HUES6 (cell line): ENCODE results near the gene WNT2B.

Experiments used
- H3K27ac ChIP-seq: 2 replicates; pipeline ENCODE4 v1.7.0; 2013; ENCODE audit warnings: low read depth, mild to moderate bottlenecking, low read length, inconsistent platforms
- H3K27me3 ChIP-seq: 2 replicates; pipeline ENCODE4 v1.6.1; 2013; ENCODE audit warnings: low read length; ENCODE audit not compliant: control insufficient read depth, insufficient read depth
- H3K36me3 ChIP-seq: 2 replicates; pipeline ENCODE4 v1.6.1; 2013; ENCODE audit warnings: low read length; ENCODE audit not compliant: control insufficient read depth, insufficient read depth
- H3K4me1 ChIP-seq: 2 replicates; pipeline ENCODE4 v1.6.1; 2013; ENCODE audit warnings: low read length; ENCODE audit not compliant: control insufficient read depth, insufficient read depth
- H3K4me3 ChIP-seq: 2 replicates; pipeline ENCODE4 v1.5.1; 2013; ENCODE audit warnings: low read depth, low read length
- H3K9ac ChIP-seq: one replicate; pipeline ENCODE4 v1.6.1; 2013; ENCODE audit warnings: mild to moderate bottlenecking, low read length
- H3K9me3 ChIP-seq: 2 replicates; pipeline ENCODE4 v1.6.1; 2013; ENCODE audit warnings: low read depth, low read length; ENCODE audit not compliant: control insufficient read depth, insufficient read depth

Gene WNT2B

GRCh38 chr1:112544011-112544688, 35.4 kb downstream of the WNT2B start:
- peaks cover 3% of the 10 kb centered on the region for H3K36me3 ChIP-seq
- no peak overlapping the region for H3K27ac ChIP-seq
- no peak overlapping the region for H3K4me3 ChIP-seq
- H3K4me1 ChIP-seq = no peaks in the 10 kb centered on the region
- no peaks in the 10 kb centered on the region for H3K9me3 ChIP-seq
- H3K27me3 ChIP-seq = no peaks in the 10 kb centered on the region
- H3K9ac ChIP-seq = no peak overlapping the region

GRCh38 chr1:112544751-112545150, 36.0 kb downstream of the WNT2B start:
- no peaks in the 10 kb centered on the region for H3K27me3 ChIP-seq
- no peak overlapping the region for H3K4me3 ChIP-seq
- no peaks in the 10 kb centered on the region for H3K4me1 ChIP-seq
- H3K9me3 ChIP-seq = no peaks in the 10 kb centered on the region
- H3K27ac ChIP-seq = no peak overlapping the region
- no peak overlapping the region for H3K9ac ChIP-seq
- H3K36me3 ChIP-seq = peaks cover 3% of the 10 kb centered on the region

GRCh38 chr1:112546076-112546475, 37.3 kb downstream of the WNT2B start:
- Histone ChIP-seq H3K9ac (no peak overlapping the region), H3K4me1 (no peaks in the 10 kb centered on the region), H3K36me3 (peaks cover 3% of the 10 kb centered on the region), H3K27ac (no peak overlapping the region), H3K9me3 (no peaks in the 10 kb centered on the region), H3K4me3 (no peak overlapping the region), H3K27me3 (no peaks in the 10 kb centered on the region)

GRCh38 chr1:112548547-112548946, 39.8 kb downstream of the WNT2B start:
- Histone ChIP-seq H3K9me3 (no peaks in the 10 kb centered on the region), H3K27me3 (no peaks in the 10 kb centered on the region), H3K4me3 (no peak overlapping the region), H3K9ac (no peak overlapping the region), H3K4me1 (no peaks in the 10 kb centered on the region), H3K36me3 (no peaks in the 10 kb centered on the region), H3K27ac (no peak overlapping the region)

- Histone ChIP-seq H3K9me3 (no peaks in the 10 kb centered on the region), H3K27me3 (no peaks in the 10 kb centered on the region), H3K9ac (no peak overlapping the region), H3K4me3 (no peak overlapping the region), H3K27ac (no peak overlapping the region), H3K4me1 (no peaks in the 10 kb centered on the region), H3K36me3 (no peaks in the 10 kb centered on the region)
These were observed 40.8 kb downstream of the WNT2B start for GRCh38 chr1:112549590-112549989.

- Histone ChIP-seq H3K27ac (no peak overlapping the region), H3K4me3 (no peak overlapping the region), H3K4me1 (no peaks in the 10 kb centered on the region), H3K36me3 (no peaks in the 10 kb centered on the region), H3K27me3 (no peaks in the 10 kb centered on the region), H3K9me3 (no peaks in the 10 kb centered on the region), H3K9ac (no peak overlapping the region)
These were observed 45.6 kb downstream of the WNT2B start for GRCh38 chr1:112554411-112554810.

- no peak overlapping the region for H3K4me3 ChIP-seq
These were observed 48.6 kb downstream of the WNT2B start for GRCh38 chr1:112557385-112557784.

GRCh38 chr1:112558634-112559033, 49.9 kb downstream of the WNT2B start:
- Histone ChIP-seq H3K27ac (no peak overlapping the region), H3K9me3 (no peaks in the 10 kb centered on the region), H3K9ac (no peak overlapping the region), H3K4me1 (no peaks in the 10 kb centered on the region), H3K4me3 (no peak overlapping the region), H3K27me3 (no peaks in the 10 kb centered on the region), H3K36me3 (no peaks in the 10 kb centered on the region)

More at GRCh38 chr1:112557385-112557784, 48.6 kb downstream of the WNT2B start:
- Histone ChIP-seq H3K36me3 (no peaks in the 10 kb centered on the region), H3K9me3 (no peaks in the 10 kb centered on the region), H3K9ac (no peak overlapping the region), H3K4me1 (no peaks in the 10 kb centered on the region), H3K27ac (no peak overlapping the region), H3K27me3 (no peaks in the 10 kb centered on the region)

GRCh38 chr1:112563341-112563740, 54.6 kb downstream of the WNT2B start:
- Histone ChIP-seq H3K4me3 (no peak overlapping the region), H3K9me3 (no peaks in the 10 kb centered on the region), H3K36me3 (peaks cover 3% of the 10 kb centered on the region), H3K4me1 (no peaks in the 10 kb centered on the region), H3K9ac (no peak overlapping the region), H3K27me3 (no peaks in the 10 kb centered on the region), H3K27ac (no peak overlapping the region)

GRCh38 chr1:112564081-112564480, 55.3 kb downstream of the WNT2B start:
- Histone ChIP-seq H3K4me3 (no peak overlapping the region), H3K9me3 (no peaks in the 10 kb centered on the region), H3K36me3 (peaks cover 6% of the 10 kb centered on the region), H3K27me3 (no peaks in the 10 kb centered on the region), H3K27ac (no peak overlapping the region), H3K9ac (no peak overlapping the region), H3K4me1 (no peaks in the 10 kb centered on the region)

GRCh38 chr1:112565800-112566199, 57.0 kb downstream of the WNT2B start:
- H3K4me1 ChIP-seq = no peaks in the 10 kb centered on the region
- no peaks in the 10 kb centered on the region for H3K27me3 ChIP-seq
- no peak overlapping the region for H3K4me3 ChIP-seq
- H3K9ac ChIP-seq = no peak overlapping the region
- no peak overlapping the region for H3K27ac ChIP-seq
- H3K36me3 ChIP-seq = peaks cover 9% of the 10 kb centered on the region
- no peaks in the 10 kb centered on the region for H3K9me3 ChIP-seq
